Stimulated activated CD4-positive, alpha-beta T cell treated with anti-CD3 and anti-CD28 coated beads, Interleukin-2, amount 100 ng/mL, for 4 hours (primary cell): ENCODE results near the gene ALDH1B1.
"Not testable (repeated sequence)": the region's sequence is repeated elsewhere in the genome, so short reads cannot be mapped to it uniquely, and the experiment has no call there.

Experiments
- DNase-seq: peaks from one replicate; pipeline ENCODE4 v3.0.0-alpha.2; 2020; ENCODE audit warnings: low read depth

The ALDH1B1 gene

GRCh38 chr9:38361473-38361850, 31.0 kb upstream of the ALDH1B1 start:
- no peak for DNase-seq

DNA sequence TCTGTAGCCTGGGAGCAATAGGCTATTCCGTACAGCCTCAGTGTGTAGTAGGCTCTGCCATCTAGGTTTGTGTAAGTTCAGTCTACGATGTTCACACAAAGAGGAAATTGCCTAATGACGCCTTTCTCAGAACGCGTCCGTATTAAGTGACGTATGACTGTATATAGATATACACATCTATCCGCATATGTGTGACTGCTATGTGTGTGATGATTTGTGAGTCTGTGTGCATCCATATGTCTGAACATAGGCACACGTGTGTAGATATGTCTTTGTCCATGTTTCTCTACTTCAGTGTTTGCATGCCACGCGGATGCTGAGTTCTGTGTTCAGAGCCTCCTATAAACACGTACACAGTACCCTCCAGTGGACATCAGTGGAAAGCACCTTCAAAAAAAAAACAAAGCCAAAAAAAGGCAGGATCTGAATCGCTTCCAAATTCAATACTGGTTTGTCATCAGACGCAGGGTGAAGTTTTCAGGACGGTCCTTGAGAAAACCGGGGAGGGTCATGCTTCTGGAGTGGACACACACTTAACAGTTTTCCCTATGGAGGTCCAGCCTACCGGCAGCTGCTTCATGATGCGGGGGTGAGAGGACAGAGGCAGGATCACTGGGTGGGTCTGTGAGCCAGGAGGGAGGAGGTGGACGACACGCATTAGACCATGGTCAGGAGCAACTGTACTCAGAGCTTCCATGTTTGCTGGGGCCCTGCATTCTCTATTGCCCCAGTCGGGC, 29.5 kb upstream of the ALDH1B1 start:
- DNase-seq = no peak

- no peak for DNase-seq
Observed at GRCh38 chr9:38363589-38363925, 28.9 kb upstream of the ALDH1B1 start.

- no peak for DNase-seq
Observed at GRCh38 chr9:38367898-38368297, 24.6 kb upstream of the ALDH1B1 start.

- DNase-seq = no peak
Observed at GRCh38 chr9:38368731-38369130, 23.8 kb upstream of the ALDH1B1 start.

DNA sequence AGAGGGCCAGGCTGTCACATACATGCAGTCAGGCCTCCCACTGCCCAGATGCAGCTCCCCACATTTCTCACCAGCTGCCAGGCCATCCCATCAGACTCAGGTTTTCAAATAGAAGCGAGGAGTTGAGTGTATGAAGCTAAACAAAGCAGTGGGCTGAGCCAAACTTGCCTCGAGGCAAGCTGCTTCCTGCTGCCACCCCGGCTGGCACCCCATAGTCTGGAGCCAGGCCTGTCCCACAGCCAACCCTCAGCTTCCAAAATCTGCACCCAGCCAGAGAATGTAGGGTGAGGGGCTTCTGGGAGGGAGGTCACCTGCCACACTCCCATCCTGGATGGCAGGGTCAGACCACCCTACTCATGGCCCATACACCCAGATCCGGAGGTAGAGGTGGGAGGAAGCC, 22.3 kb upstream of the ALDH1B1 start:
- DNase-seq = no peak

DNA sequence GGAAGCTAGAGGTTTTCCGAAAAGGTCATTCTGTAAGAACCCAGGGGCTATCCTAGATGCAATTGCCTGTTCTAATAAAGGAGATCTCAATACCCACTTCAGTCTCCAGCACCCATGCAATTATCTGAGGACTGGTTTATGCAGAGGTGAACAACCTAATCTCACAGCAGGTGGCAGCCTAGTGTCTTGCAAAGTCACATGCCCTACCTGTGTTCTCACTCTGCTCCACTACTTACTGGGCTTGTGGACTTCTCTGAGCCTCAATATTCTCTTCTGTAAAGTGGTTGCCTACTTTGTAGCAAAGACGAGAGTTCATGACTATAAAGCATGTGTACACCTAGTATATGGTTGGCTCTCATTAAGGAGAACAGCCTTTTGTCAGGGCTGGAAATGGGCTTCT, 21.0 kb upstream of the ALDH1B1 start:
- no peak for DNase-seq

- no peak for DNase-seq
Observed at GRCh38 chr9:38372762-38373619, 19.5 kb upstream of the ALDH1B1 start.

- DNase-seq = no peak
Observed at GRCh38 chr9:38373679-38374078, 18.8 kb upstream of the ALDH1B1 start.

DNA sequence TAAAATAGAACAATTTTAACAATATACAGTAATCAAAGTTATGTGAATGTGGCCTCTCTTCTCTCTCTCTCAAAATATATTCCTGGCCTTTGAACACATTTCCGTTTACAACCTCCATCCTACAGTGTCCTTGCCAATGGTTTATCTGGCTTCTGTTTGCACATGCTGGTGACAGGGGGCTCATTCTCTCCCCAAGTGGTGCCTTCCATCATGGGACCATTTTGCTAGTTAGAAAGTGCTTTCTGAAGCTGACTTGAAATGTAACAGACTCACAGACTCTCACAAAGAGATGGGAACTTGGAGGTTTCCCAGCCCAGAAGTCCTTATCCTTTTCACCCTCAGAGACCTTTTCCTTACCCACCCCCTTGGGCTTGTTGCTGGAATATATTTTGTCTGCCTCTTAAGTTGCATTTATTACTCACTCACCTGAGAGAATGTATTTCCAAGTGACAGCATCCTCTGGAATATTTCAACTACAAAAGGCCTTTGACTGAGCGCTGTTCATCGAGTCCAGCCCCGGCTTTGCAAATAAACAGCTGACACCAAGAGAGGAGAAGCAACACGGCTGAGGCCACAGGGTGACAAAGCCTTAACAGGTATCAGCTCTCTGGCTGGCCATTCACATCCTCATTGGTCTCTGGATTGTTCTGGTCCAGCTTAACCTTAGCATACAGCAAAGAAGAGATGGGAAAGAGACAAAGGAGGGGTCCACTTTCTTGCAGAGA, 17.5 kb upstream of the ALDH1B1 start:
- no peak for DNase-seq

- no peak for DNase-seq
Observed at GRCh38 chr9:38375572-38375963, 16.9 kb upstream of the ALDH1B1 start.

- DNase-seq = no peak
Observed at GRCh38 chr9:38376021-38376670, 16.4 kb upstream of the ALDH1B1 start.

DNA sequence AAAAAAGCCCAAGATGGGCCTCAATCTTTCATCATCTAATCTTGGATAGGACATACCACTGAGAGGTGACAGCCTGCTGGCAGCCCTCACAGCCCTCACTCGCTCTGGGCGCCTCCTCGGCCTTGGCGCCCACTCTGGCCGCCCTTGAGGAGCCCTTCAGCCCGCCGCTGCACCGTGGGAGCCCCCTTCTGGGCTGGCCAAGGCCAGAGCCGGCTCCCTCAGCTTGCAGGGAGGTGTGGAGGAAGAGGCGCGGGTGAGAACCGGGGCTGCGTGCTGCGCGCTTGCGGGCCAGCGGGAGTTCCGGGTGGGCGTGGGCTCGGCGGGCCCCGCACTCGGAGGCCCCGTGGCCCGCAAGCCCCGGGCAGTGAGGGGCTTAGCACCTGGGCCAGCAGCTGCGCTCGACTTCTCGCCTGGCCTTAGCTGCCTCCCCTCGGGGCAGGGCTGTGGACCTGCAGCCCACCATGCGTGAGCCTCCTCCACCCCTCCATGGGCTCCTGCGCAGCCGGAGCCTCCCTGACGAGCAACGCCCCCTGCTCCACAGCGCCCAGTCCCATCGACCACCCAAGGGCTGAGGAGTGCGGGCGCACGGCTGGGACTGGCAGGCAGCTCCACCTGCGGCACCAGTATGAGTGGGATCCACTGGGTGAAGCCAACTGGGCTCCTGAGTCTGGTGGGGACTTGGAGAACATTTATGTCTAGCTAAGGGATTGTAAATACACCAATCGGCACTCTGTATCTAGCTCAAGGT, 15.0 kb upstream of the ALDH1B1 start:
- DNase-seq = not testable (repeated sequence)

GRCh38 chr9:38380230-38380871, 12.2 kb upstream of the ALDH1B1 start:
- DNase-seq = no peak

DNA sequence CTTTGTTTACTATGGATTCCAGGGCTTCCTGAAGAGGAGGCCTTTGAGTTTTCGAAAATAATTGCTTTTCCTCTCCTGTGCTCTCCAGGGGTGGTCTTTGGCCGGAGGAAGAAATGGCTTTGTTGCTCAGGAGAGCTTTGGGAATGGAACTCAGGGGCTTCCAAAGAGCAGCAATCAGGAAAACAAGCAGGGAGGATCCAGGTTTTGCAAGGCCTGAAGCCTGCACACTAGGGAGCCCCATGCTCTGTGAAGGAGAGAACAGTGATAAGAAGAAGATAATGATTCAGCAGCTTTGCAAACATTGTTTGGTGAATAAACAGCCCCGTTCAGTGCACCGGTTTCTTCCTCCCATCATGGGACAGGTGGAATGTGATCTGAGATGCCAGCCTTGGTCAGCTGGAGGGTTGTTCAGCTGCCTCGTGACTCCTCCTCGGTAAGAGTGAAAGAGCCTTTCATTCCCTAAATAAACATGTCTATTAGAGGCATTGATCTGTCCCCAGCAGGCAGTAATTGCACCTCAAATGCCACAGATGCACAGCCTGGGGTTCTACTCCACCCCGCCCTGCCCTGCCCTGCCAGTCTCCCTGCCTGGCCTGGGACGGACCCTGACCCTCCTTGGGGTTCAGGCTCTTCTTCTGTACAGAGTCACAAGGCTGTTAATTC, 11.5 kb upstream of the ALDH1B1 start:
- DNase-seq = no peak

- no peak for DNase-seq
Observed at GRCh38 chr9:38382141-38382540, 10.4 kb upstream of the ALDH1B1 start.

GRCh38 chr9:38384990-38385848, 7.3 kb upstream of the ALDH1B1 start:
- no peak for DNase-seq

- DNase-seq = no peak
Observed at GRCh38 chr9:38385896-38386295, 6.6 kb upstream of the ALDH1B1 start.

DNA sequence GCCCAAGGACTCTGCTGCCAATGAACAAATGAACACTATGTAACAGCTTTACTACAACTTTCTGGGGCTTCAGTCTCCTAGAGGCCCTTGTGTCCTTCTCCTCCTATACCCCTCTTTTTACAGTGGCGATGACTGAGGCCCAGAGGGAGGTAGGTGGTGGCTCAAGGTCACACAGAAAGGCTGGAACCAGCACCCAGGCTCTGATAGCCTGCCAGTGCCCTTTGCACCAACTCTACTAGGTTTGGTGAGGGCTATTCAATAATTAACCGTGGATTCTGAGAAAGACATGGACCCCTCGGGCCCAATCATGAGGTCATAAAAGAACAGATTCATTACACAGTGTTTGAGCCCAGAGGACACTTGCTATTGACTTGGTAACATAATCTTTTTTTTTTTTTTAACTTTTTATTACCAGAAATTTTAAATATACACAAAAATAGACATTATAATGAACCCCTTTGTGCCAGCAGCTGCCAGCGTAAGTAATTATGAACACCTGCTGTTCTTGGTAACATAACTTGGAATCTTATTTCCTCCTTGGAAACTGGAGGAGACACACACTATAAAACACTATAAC, 6.1 kb upstream of the ALDH1B1 start:
- no peak for DNase-seq
